ENCODE results near the gene STAT4.

STAT4 gene, protein sequence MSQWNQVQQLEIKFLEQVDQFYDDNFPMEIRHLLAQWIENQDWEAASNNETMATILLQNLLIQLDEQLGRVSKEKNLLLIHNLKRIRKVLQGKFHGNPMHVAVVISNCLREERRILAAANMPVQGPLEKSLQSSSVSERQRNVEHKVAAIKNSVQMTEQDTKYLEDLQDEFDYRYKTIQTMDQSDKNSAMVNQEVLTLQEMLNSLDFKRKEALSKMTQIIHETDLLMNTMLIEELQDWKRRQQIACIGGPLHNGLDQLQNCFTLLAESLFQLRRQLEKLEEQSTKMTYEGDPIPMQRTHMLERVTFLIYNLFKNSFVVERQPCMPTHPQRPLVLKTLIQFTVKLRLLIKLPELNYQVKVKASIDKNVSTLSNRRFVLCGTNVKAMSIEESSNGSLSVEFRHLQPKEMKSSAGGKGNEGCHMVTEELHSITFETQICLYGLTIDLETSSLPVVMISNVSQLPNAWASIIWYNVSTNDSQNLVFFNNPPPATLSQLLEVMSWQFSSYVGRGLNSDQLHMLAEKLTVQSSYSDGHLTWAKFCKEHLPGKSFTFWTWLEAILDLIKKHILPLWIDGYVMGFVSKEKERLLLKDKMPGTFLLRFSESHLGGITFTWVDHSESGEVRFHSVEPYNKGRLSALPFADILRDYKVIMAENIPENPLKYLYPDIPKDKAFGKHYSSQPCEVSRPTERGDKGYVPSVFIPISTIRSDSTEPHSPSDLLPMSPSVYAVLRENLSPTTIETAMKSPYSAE

GRCh38 chr2:191150600-191151330 is at the start of gene STAT4:
STAT4 (minus strand) TSS chr2:191150994; CDS start chr2:191148203, 2,791 bp downstream.
- DNase-seq, result no peak

DNA sequence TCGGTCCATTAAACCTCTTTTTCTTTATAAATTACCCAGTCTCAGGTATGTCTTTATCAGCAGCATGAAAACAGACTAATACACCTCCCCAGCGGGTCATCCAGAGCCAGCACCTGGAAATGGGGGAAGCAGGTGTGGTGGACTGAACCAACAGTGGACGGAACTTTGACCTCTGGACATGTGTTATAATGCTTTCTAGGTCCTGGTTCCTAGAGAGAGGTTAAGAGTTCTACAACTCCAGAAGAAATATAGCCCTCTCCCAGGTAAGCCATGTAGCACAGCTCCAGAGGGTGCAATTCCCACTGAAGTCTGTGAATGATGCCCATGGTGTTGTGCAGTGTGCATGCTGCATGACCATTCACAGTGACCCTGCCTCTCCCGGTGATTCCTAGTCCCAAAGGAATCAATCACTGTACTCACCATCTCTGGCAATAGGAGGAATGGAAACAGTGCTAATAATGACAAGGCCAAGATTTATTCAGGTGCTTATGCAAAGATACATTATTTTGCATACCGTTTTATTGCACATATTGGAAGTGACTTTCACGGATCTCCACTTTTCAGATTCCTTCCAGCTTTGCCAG is 49.2 kb upstream of the STAT4 start:
- no peak for DNase-seq

DNA sequence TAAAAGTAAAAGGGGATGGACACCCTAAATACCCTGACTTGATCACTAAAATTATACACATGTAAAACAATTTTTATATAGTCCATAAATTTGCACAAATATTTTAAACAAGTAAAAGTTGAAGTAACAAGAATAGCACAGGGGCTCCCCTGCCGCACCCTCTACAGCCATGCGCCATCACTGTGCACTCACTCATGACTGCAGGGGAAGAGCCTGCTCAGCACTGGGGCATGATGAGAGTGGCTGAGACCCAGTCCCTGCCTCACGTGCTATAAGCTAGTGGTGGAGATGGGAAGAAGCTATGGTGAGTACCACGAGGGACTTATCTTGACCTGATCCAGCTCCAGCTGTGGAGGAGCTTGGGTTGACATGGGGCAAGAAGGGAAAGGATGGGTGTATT is 47.5 kb upstream of the STAT4 start:
- DNase-seq, result no peak

DNA sequence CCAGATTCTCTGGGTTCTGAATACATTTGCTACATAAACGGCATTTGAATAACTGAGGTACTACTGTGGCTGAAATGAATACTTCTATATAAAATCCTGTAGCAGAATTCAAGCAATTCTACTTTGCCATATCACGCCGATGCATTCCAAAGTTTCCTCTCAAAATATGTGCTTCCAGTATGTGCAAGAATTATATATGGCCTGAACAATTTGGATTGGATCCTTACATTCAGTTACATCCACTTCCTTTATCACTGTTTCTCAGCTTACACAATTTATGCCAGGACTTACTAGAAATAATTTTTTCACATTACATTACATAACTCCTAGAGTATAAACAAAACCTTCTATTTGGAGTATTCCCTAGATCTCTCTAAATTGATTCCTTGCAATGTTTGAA is 46.3 kb upstream of the STAT4 start:
- no peak for DNase-seq

DNA sequence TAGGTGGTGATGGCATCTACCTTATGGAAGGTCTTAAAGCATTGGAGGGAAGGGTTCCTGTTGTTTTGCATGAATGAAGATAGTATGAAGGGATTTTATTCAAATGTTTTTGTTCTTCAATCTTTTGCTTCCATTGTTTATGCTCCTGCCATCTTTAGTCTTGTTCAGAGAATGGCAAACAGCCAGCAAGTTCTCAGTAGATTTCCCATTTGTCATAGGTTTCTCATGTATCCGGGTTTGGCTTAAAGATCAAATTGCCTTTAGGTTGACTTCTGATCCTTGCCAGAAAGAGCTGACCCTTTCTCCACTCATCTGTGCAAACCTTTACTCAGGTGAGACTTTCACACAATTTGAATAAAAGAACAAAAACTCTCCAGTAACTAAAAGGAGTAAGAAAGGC is 44.2 kb upstream of the STAT4 start:
- no peak for DNase-seq

- DNase-seq, result no peak
Measured at GRCh38 chr2:191190861-191191552, 40.2 kb upstream of the STAT4 start.

DNA sequence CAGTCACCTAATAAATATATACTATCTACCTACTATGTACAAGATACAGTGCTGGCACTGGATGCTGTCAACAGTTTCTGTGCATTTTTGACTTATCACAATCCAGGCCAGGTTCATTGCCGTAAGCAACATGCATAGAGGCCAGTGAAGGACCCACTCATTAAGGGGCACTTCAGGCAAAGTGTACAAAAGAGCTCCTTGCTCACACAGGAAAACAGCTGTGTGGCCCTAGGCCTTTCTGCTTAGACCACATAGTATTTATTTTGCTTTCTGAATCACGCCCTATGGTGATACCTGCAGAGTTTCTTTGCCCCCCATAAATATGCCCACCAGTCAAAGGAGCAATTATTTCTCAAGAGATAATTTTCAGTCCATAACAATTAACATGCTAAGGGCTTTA is 39.6 kb upstream of the STAT4 start:
- no peak for DNase-seq

GRCh38 chr2:191189112-191189635 is 38.4 kb upstream of the STAT4 start:
- DNase-seq, result no peak

DNA sequence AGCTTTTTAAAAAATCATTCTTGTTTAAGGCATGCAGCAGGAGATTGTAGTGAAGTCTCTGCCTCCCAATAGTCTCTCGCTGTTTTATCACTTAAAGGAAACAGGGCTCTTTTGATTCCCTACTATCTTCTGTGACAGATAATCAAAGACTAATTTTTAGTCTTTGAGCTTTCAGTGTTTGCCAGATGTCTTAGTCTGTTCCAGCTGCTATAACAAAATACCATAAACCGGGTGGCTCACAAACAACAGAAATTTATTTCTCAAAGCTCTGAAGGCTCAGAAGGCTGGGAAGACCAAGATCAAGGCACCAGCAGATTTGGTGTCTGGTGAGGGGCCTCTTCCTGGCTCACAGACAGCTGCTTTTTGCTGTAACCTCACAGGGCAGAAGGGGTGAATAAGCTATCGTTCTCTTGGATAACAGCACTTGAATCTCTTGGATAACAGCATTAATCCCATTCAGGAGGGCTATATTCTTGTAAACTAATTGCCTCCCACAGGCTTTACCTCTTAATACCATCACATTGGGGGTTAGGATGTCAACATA is 37.8 kb upstream of the STAT4 start:
- no peak for DNase-seq

- DNase-seq, result no peak
Measured at GRCh38 chr2:191187105-191187829, 36.5 kb upstream of the STAT4 start.

DNA sequence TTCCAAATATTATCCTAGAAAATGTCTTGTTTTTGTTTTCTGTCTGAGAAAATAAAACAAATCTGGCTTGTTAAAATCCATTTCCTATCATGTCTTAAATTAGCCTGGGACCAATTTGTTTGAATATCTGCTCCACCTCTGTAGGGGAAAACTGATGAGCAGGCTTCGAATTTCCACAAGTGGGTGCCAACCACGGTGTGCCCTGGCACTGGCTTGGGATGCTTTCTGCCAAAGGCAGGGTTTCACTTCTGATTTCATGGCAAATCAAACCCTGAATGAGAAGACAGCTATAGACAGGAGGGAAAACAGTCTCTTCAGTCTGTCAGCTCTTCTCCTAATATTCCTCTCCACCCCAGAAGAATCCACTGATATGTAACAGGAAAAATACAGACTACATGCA is 33.7 kb upstream of the STAT4 start:
- no peak for DNase-seq

- no peak for DNase-seq
Measured at GRCh38 chr2:191183516-191183915, 32.7 kb upstream of the STAT4 start.

- DNase-seq, result no peak
Measured at GRCh38 chr2:191183081-191183480, 32.3 kb upstream of the STAT4 start.

- DNase-seq, result peak; percentile 53
Measured at GRCh38 chr2:191180713-191181112, 29.9 kb upstream of the STAT4 start.

- no peak for DNase-seq
Measured at GRCh38 chr2:191180276-191180675, 29.5 kb upstream of the STAT4 start.

GRCh38 chr2:191178806-191179514 is 28.2 kb upstream of the STAT4 start:
- DNase-seq, result no peak

DNA sequence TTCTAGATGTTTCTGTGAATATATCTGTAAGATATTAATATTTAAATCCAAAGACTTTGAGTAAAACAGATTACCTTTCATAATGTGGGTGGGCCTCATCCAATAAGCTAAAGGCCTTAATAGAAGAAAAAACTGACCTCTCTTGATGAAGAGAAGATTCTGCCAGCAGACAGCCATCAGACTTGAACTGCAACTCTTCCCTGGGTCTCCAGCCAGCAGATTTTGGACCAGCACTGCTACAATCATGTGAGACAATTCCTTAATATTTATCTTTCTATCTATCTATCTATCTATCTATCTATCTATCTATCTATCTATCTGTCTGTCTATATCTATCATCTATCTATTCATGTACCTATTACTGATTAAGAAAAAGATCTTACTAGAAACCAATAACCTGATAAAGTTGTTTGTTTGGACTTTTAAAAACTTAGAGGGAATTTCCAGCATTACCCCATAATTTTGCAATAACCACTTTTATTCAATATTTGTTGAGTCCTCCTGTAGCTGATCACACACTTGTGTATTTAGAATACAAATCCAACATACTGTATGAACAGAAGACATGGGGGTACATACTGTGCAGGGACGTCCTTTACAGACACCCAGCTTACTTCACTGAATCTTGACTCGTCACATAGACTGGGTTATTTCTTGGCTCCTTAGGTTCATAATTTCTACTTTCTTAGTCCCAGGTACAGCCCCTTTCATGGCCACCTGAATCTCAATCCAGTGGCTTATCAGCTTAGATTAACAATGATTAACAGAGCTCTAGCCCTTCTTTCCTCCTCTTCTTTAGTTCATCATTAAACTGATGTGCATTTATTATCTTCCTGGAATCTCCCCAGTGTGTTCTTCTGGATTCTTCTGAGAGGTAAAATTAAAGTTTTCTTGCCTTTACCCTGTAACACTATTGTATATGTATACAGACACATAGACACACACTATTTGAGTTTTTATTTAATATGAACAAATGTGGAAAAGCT is 27.2 kb upstream of the STAT4 start:
- no peak for DNase-seq

DNA sequence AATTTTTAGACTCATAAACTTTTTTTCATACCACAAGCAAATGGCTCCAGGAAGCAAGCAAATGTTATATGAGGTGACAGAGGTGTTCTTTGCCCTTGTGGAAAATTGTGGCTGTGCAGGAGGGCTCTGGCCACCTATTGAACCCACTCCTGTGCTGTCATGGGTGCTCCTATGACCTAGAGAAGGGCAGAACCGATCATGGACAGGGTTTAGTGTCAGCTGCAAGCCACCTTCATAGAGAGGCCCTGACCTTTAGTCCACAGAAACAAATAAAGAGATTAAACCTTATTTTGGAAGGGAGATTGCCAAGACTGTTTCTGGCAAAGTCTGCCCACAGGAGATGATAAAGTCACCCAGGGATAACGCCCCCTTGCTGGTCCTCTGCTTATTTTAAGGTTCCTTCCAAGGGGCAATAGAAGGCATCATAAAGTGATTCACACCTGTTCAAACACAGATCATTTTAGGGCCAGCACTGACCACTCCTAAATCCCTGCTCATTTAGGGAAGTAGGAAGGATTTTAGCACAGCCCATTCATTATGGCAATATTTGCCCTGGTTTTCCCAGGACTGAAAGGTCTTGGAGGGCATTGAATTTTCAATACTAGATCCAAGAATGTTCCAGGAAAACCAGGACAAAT is 26.1 kb upstream of the STAT4 start:
- no peak for DNase-seq

DNA sequence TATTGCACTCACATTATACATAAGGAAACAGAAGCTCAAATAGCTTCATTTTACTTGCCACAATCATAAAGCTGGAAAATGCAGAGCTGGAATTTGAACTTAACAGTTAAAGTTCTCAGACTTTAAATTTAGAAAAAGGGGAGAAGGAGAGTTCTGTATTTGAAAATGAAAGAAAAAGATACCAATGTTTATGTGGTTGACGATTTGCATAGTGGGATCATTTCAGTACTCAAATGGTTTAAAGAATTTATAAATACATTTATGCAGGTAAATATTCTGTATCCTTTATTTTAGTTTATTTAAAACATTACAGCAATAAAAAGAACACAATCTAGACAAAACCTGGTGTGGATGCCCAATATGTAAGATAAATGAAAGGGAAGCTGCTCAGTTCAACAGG is 25.5 kb upstream of the STAT4 start:
- no peak for DNase-seq

All from HCEC 1CT (cell line).